Measurements from ENCODE around the gene TMEM178B.
"Not testable (repeated sequence)": the region's sequence is repeated elsewhere in the genome, so short reads cannot be mapped to it uniquely, and the experiment has no call there.

TMEM178B gene

GRCh38 chr7:141397236-141398163 is 323.6 kb downstream of the TMEM178B start:
- no peak for DNase-seq

GRCh38 chr7:141400356-141400755 is 326.5 kb downstream of the TMEM178B start:
- no peak for DNase-seq

GRCh38 chr7:141402277-141402996 is 328.6 kb downstream of the TMEM178B start:
- DNase-seq, result no peak

- not testable (repeated sequence) for DNase-seq
Observed at GRCh38 chr7:141403846-141404245, 330.0 kb downstream of the TMEM178B start.

- no peak for DNase-seq
Observed at GRCh38 chr7:141406347-141406746, 332.5 kb downstream of the TMEM178B start.

- no peak for DNase-seq
Observed at GRCh38 chr7:141407893-141408292, 334.0 kb downstream of the TMEM178B start.

GRCh38 chr7:141408440-141408839 is 334.6 kb downstream of the TMEM178B start:
- DNase-seq, result no peak

- DNase-seq, result no peak
Observed at GRCh38 chr7:141409219-141409618, 335.4 kb downstream of the TMEM178B start.

- DNase-seq, result no peak
Observed at GRCh38 chr7:141409801-141410329, 336.0 kb downstream of the TMEM178B start.

- DNase-seq, result no peak
Observed at GRCh38 chr7:141410353-141411000, 336.6 kb downstream of the TMEM178B start.

- no peak for DNase-seq
Observed at GRCh38 chr7:141411133-141411532, 337.3 kb downstream of the TMEM178B start.

GRCh38 chr7:141415999-141416398 is 342.1 kb downstream of the TMEM178B start:
- no peak for DNase-seq

GRCh38 chr7:141416650-141417270 is 342.9 kb downstream of the TMEM178B start:
- no peak for DNase-seq

GRCh38 chr7:141417506-141417905 is 343.6 kb downstream of the TMEM178B start:
- DNase-seq, result no peak

GRCh38 chr7:141418066-141418465 is 344.2 kb downstream of the TMEM178B start:
- DNase-seq, result no peak

GRCh38 chr7:141421306-141421705 is 347.4 kb downstream of the TMEM178B start:
- DNase-seq, result no peak

- no peak for DNase-seq
Observed at GRCh38 chr7:141427134-141427533, 353.3 kb downstream of the TMEM178B start.

GRCh38 chr7:141430455-141431139 is 356.7 kb downstream of the TMEM178B start:
- DNase-seq, result no peak

GRCh38 chr7:141431140-141431479 is 357.2 kb downstream of the TMEM178B start:
- DNase-seq, result no peak

- DNase-seq, result no peak
Observed at GRCh38 chr7:141431711-141432110, 357.8 kb downstream of the TMEM178B start.

GRCh38 chr7:141433698-141434097 is 359.8 kb downstream of the TMEM178B start:
- DNase-seq, result no peak

- no peak for DNase-seq
Observed at GRCh38 chr7:141436139-141436538, 362.3 kb downstream of the TMEM178B start.

All from T-helper 1 cell (primary cell).